Activated T-helper 2 cell treated with anti-CD3 and anti-CD28 coated beads, Interferon-gamma antibody, Interleukin-2, Interleukin-4, amounts not matched to agents 10 μg/mL and 5 μg/mL and 100 μg/mL, durations not matched to agents 14 hours and 24 hours and 36 hours (primary cell): ENCODE results near the gene HOXB2. TPM values are rescaled to one million over a fixed set of nuclear protein-coding genes. Genes with fewer than 3 reads are reported as not detected.

Source experiments
- DNase-seq: peaks from one replicate; pipeline ENCODE4 v3.0.0; 2021; ENCODE audit warnings: low spot score
- H3K27ac Mint-ChIP-seq: one replicate; pipeline ENCODE4 v1.8.0; 2021; ENCODE audit warnings: mixed read lengths
- H3K27me3 Mint-ChIP-seq: one replicate; pipeline ENCODE4 v1.8.0; 2021; ENCODE audit warnings: low read depth, mixed read lengths
- H3K36me3 Mint-ChIP-seq: one replicate; pipeline ENCODE4 v1.8.0; 2021; ENCODE audit warnings: low read depth, mixed read lengths
- H3K4me1 Mint-ChIP-seq: one replicate; pipeline ENCODE4 v1.8.0; 2021; ENCODE audit warnings: low read depth, mixed read lengths
- H3K4me3 Mint-ChIP-seq: one replicate; pipeline ENCODE4 v1.8.0; 2021; ENCODE audit warnings: low read depth, mild to moderate bottlenecking, moderate library complexity, mixed read lengths
- H3K9me3 Mint-ChIP-seq: one replicate; pipeline ENCODE4 v1.8.0; 2021; ENCODE audit warnings: mixed read lengths
- intact Hi-C: fragments of 100-400 bp; cut with micrococcal nuclease; formaldehyde crosslinking; loops from one replicate; pipeline ENCODE4 v1.15.1; 2023
- total RNA-seq: library from RNA; stranded (reverse); gene quantifications from 2 replicates; pipeline ENCODE4 v1.2.3, GENCODE V29; 2022

Gene HOXB2
- total RNA-seq, 1 donor from 2014 or later, result 22.2 TPM

- Mint-ChIP-seq H3K27ac (no peak overlapping the region), H3K9me3 (no peaks in the 10 kb centered on the region), H3K4me1 (peaks cover 5% of the 10 kb centered on the region), H3K36me3 (peaks cover 10% of the 10 kb centered on the region), H3K27me3 (peaks cover 28% of the 10 kb centered on the region), H3K4me3 (no peak overlapping the region)
- no peak for DNase-seq
- intact Hi-C loops, result no loop called here
These were observed 22.9 kb upstream of the HOXB2 start for GRCh38 chr17:48567646-48568354.

GRCh38 chr17:48567209-48567608 is 22.3 kb upstream of the HOXB2 start:
- Mint-ChIP-seq H3K27me3 (peaks cover 31% of the 10 kb centered on the region), H3K36me3 (peaks cover 10% of the 10 kb centered on the region), H3K9me3 (no peaks in the 10 kb centered on the region), H3K4me3 (no peak overlapping the region), H3K4me1 (peaks cover 5% of the 10 kb centered on the region), H3K27ac (no peak overlapping the region)
- no peak for DNase-seq
- intact Hi-C loops, result no loop called here

GRCh38 chr17:48566717-48567116 is 21.8 kb upstream of the HOXB2 start:
- Mint-ChIP-seq H3K4me1 (peaks cover 6% of the 10 kb centered on the region), H3K27me3 (peaks cover 29% of the 10 kb centered on the region), H3K9me3 (no peaks in the 10 kb centered on the region), H3K4me3 (no peak overlapping the region), H3K36me3 (peaks cover 8% of the 10 kb centered on the region), H3K27ac (no peak overlapping the region)
- no peak for DNase-seq
- intact Hi-C loops, result no loop called here

- Mint-ChIP-seq H3K27me3 (peaks cover 27% of the 10 kb centered on the region), H3K4me3 (no peak overlapping the region), H3K27ac (no peak overlapping the region), H3K4me1 (peaks cover 9% of the 10 kb centered on the region), H3K36me3 (peaks cover 7% of the 10 kb centered on the region), H3K9me3 (no peaks in the 10 kb centered on the region)
- no peak for DNase-seq
- intact Hi-C loops, result no loop called here
These were observed 21.2 kb upstream of the HOXB2 start for GRCh38 chr17:48565925-48566710.

GRCh38 chr17:48565022-48565554 is 20.2 kb upstream of the HOXB2 start:
- Mint-ChIP-seq H3K9me3 (no peaks in the 10 kb centered on the region), H3K4me3 (no peak overlapping the region), H3K4me1 (peaks cover 10% of the 10 kb centered on the region), H3K27ac (no peak overlapping the region), H3K36me3 (peaks cover 7% of the 10 kb centered on the region), H3K27me3 (peaks cover 30% of the 10 kb centered on the region)
- intact Hi-C loops, result no loop called here
- no peak for DNase-seq

GRCh38 chr17:48564188-48565021 is 19.5 kb upstream of the HOXB2 start:
- peaks cover 23% of the 10 kb centered on the region for H3K27me3 Mint-ChIP-seq

GRCh38 chr17:48563867-48564187 is 18.9 kb upstream of the HOXB2 start:
- Mint-ChIP-seq H3K27me3 (peaks cover 20% of the 10 kb centered on the region), H3K27ac (no peak overlapping the region), H3K4me1 (peaks cover 10% of the 10 kb centered on the region), H3K9me3 (no peaks in the 10 kb centered on the region), H3K36me3 (peaks cover 3% of the 10 kb centered on the region), H3K4me3 (no peak overlapping the region)
- intact Hi-C loops, result no loop called here
- DNase-seq, result no peak

More at GRCh38 chr17:48564188-48565021, 19.5 kb upstream of the HOXB2 start:
- Mint-ChIP-seq H3K4me3 (no peak overlapping the region), H3K9me3 (no peaks in the 10 kb centered on the region), H3K4me1 (peaks cover 10% of the 10 kb centered on the region), H3K27ac (no peak overlapping the region), H3K36me3 (peaks cover 7% of the 10 kb centered on the region)
- no peak for DNase-seq
- intact Hi-C loops, result no loop called here

GRCh38 chr17:48563385-48563838 is 18.5 kb upstream of the HOXB2 start:
- intact Hi-C loops, result no loop called here

GRCh38 chr17:48562934-48563333 is 18.0 kb upstream of the HOXB2 start:
- H3K4me3 Mint-ChIP-seq, result no peak overlapping the region
- intact Hi-C loops, result no loop called here

More at GRCh38 chr17:48563385-48563838, 18.5 kb upstream of the HOXB2 start:
- Mint-ChIP-seq H3K27me3 (peaks cover 17% of the 10 kb centered on the region), H3K27ac (no peak overlapping the region), H3K9me3 (no peaks in the 10 kb centered on the region), H3K36me3 (peaks cover 1% of the 10 kb centered on the region), H3K4me1 (peaks cover 7% of the 10 kb centered on the region), H3K4me3 (no peak overlapping the region)
- DNase-seq, result no peak

GRCh38 chr17:48561884-48562810 is 17.2 kb upstream of the HOXB2 start:
- Mint-ChIP-seq H3K9me3 (no peaks in the 10 kb centered on the region), H3K27ac (no peak overlapping the region), H3K27me3 (peaks cover 14% of the 10 kb centered on the region), H3K36me3 (no peaks in the 10 kb centered on the region), H3K4me1 (peaks cover 6% of the 10 kb centered on the region), H3K4me3 (no peak overlapping the region)
- intact Hi-C loops, result no loop called here
- DNase-seq, result no peak

More at GRCh38 chr17:48562934-48563333, 18.0 kb upstream of the HOXB2 start:
- H3K4me1 Mint-ChIP-seq, result peaks cover 6% of the 10 kb centered on the region
- no peak for DNase-seq
- H3K36me3 Mint-ChIP-seq, result no peaks in the 10 kb centered on the region
- H3K9me3 Mint-ChIP-seq, result no peaks in the 10 kb centered on the region
- H3K27me3 Mint-ChIP-seq, result peaks cover 14% of the 10 kb centered on the region
- no peak overlapping the region for H3K27ac Mint-ChIP-seq

- Mint-ChIP-seq H3K27ac (no peak overlapping the region), H3K4me1 (peaks cover 9% of the 10 kb centered on the region), H3K9me3 (no peaks in the 10 kb centered on the region), H3K27me3 (peaks cover 29% of the 10 kb centered on the region), H3K4me3 (no peak overlapping the region), H3K36me3 (no peaks in the 10 kb centered on the region)
- DNase-seq, result no peak
- intact Hi-C loops, result no loop called here
These were observed 15.2 kb upstream of the HOXB2 start for GRCh38 chr17:48559840-48560817.
